ENCODE data around the gene TAMM41.
"Not testable (repeated sequence)": the region's sequence is repeated elsewhere in the genome, so short reads cannot be mapped to it uniquely, and the experiment has no call there.

TAMM41 gene

GRCh38 chr3:11764931-11765363 lies 81.7 kb downstream of the TAMM41 start:
- DNase-seq (ENCODE audit: low spot score) = no peak

- no peak for DNase-seq (ENCODE audit: low spot score)
Measured at GRCh38 chr3:11759996-11760395, 86.7 kb downstream of the TAMM41 start.

GRCh38 chr3:11757929-11758328 lies 88.8 kb downstream of the TAMM41 start:
- DNase-seq (ENCODE audit: low spot score) = no peak

GRCh38 chr3:11757441-11757875 lies 89.2 kb downstream of the TAMM41 start:
- DNase-seq (ENCODE audit: low spot score) = no peak

GRCh38 chr3:11755276-11755675 lies 91.4 kb downstream of the TAMM41 start:
- no peak for DNase-seq (ENCODE audit: low spot score)

GRCh38 chr3:11752254-11752653 lies 94.4 kb downstream of the TAMM41 start:
- not testable (repeated sequence) for DNase-seq (ENCODE audit: low spot score)

- not testable (repeated sequence) for DNase-seq (ENCODE audit: low spot score)
Measured at GRCh38 chr3:11748306-11748705, 98.4 kb downstream of the TAMM41 start.
